Body of pancreas (tissue), 4 donors: ENCODE results near the gene TDP1. TPM values are rescaled to one million over a fixed set of nuclear protein-coding genes. Genes with fewer than 3 reads are reported as not detected.

Experiments
- ATAC-seq: fragments of 150-250 bp; one replicate; pipeline ENCODE4 v1.9.1; 2016
- DNase-seq, 4 donors: peaks; one replicate each; pipeline ENCODE4 v3.0.0-alpha.2; 2019
- H3K27ac ChIP-seq, 4 donors: fragments of 200-600 bp; sonication (generic); 1 replicate in 3 of 4; 2 replicates in 1 of 4; pipeline versions ENCODE4 v1.5.1 to v1.6.1; 2016 to 2019; ENCODE audit warnings: mild to moderate bottlenecking in 1 of 4, mixed read lengths in 1 of 4, moderate library complexity in 1 of 4
- H3K27me3 ChIP-seq, 2 donors: fragments of 200-600 bp; sonication (generic); one replicate each; pipeline ENCODE4 v1.6.0; 2016; ENCODE audit warnings: mild to moderate bottlenecking in 1 of 2
- H3K36me3 ChIP-seq, 2 donors: fragments of 200-600 bp; sonication (generic); replicated peaks in 1 of 2; 2 replicates each; pipeline ENCODE4 v1.5.1; 2016; ENCODE audit warnings: low read depth in 2 of 2; ENCODE audit not compliant: insufficient read depth in 1 of 2
- H3K4me1 ChIP-seq: fragments of 200-600 bp; sonication (generic); one replicate; pipeline ENCODE4 v1.6.0; 2016
- H3K4me3 ChIP-seq, 2 donors: fragments of 200-600 bp; sonication (generic); 1 replicate in 1 of 2; 2 replicates in 1 of 2; pipeline ENCODE4 v1.5.1; 2016 to 2019
- H3K9me3 ChIP-seq, 3 donors: fragments of 200-600 bp; sonication (generic); 1 replicate in 2 of 3; 2 replicates in 1 of 3; pipeline ENCODE4 v1.5.1; 2016
- POLR2A ChIP-seq, 3 donors: fragments of 450-650 bp; IDR thresholded peaks; one replicate each; pipeline ENCODE4 v1.6.1; 2016; ENCODE audit warnings: antibody characterized with exemption in 3 of 3, mild to moderate bottlenecking in 2 of 3
- WGBS, 2 donors: methylation state at CpG; one replicate each; pipeline ENCODE4 v1.1.5; 2017; 5-methylcytosine and 5-hydroxymethylcytosine counted together
- intact Hi-C: fragments of 100-400 bp; cut with DNase I; formaldehyde crosslinking; loops from one replicate; pipeline ENCODE4 v1.15.1; 2023
- total RNA-seq, 2 donors: library from RNA; depleted of rRNA; stranded (reverse); fragments of >200 nt; gene quantifications; one replicate each; pipeline ENCODE4 v1.1.0, GENCODE V29; 2016
- TF ChIP-seq, protein P1 (sequence below), 7 experiments: fragments of 450-650 bp in 4 of 7; fragments of 200-600 bp in 3 of 7; sonication (generic) in 3 of 7; IDR thresholded peaks; one replicate each; pipeline ENCODE4 v1.5.1; 2016 to 2019; ENCODE audit warnings: antibody characterized with exemption in 7 of 7

TDP1 gene
- total RNA-seq, 2 donors from 2014 or later = 7.5 to 10.5 TPM

DNA sequence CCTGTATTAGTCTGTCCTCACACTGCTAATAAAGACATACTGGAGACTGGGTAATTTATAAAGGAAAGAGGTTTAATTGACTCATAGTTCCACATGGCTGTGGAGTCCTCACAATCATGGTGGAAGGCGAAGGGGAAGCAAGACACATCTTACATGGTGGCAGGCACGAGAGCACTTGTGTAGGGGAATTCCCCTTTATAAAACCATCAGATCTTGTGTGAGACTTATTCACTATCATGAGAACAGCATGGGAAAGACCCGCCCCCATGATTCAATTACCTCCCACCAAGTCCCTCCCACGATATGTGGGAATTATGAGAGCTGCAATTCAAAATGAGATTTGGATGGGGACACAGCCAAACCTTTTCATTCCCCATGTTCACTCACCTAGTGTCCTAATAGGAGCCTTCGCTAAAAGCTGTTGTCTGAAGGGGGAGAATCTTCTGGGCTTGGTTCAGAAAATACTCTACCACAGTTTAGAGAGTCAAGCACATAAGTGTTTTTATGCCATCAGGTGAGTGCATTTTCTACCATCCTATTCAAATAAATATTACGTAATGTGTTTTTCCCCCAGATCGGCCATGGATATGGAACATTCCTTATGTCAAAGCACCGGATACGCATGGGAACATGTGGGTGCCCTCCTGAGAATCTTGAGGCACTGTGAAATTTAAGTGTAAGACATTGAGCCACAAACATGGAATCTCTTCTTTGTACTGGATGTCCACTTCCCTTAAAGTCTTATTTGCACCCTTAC, 86.9 kb downstream of the TDP1 start:
- WGBS, 2 donors = 85 to 90% methylated on average over 9 of the region's 9 CpGs
- ATAC-seq (no peak), DNase-seq (no peak)
- Histone ChIP-seq H3K9me3 (no peaks in the 10 kb centered on the region), H3K4me3 (no peak overlapping the region), H3K27me3 (no peaks in the 10 kb centered on the region), H3K27ac (no peak overlapping the region), H3K36me3 (peaks cover 0 to 2% of the 10 kb centered on the region in 2 donors), H3K4me1 (no peaks in the 10 kb centered on the region)
- TF ChIP-seq, protein P1, sequence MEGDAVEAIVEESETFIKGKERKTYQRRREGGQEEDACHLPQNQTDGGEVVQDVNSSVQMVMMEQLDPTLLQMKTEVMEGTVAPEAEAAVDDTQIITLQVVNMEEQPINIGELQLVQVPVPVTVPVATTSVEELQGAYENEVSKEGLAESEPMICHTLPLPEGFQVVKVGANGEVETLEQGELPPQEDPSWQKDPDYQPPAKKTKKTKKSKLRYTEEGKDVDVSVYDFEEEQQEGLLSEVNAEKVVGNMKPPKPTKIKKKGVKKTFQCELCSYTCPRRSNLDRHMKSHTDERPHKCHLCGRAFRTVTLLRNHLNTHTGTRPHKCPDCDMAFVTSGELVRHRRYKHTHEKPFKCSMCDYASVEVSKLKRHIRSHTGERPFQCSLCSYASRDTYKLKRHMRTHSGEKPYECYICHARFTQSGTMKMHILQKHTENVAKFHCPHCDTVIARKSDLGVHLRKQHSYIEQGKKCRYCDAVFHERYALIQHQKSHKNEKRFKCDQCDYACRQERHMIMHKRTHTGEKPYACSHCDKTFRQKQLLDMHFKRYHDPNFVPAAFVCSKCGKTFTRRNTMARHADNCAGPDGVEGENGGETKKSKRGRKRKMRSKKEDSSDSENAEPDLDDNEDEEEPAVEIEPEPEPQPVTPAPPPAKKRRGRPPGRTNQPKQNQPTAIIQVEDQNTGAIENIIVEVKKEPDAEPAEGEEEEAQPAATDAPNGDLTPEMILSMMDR (IDR thresholded peaks at IDR 0.05) = no peak
- no peak for TF ChIP-seq POLR2A (IDR thresholded peaks at IDR 0.05)
- intact Hi-C loops = no loop called here

DNA sequence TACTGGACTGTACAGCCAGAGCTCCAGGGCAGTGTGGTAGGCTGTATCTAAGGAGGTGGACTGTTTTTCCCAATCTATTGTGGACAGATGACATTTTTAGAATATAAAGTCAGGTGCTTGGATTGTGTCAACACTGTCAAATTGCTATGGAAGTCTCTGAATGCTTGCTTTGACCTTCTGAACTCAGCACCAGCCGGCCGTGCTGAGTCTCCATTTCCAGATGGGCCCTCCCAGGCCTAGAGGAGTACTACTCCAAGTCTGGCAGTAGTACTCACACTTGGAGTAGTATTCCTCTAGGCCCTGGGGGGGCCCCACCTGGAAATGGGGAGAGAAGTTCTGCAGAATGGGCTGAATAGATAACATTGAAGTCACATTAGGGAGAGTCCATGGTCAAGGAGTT, 89.9 kb downstream of the TDP1 start:
- WGBS, 2 donors = 58 to 79% methylated on average over 2 of the region's 2 CpGs
- Histone ChIP-seq H3K9me3 (no peaks in the 10 kb centered on the region), H3K27me3 (no peaks in the 10 kb centered on the region), H3K36me3 (peaks cover 0 to 2% of the 10 kb centered on the region in 2 donors), H3K27ac (no peak overlapping the region), H3K4me3 (no peak overlapping the region), H3K4me1 (no peaks in the 10 kb centered on the region)
- intact Hi-C loops = no loop called here
- ATAC-seq (no peak), DNase-seq (no peak)
- TF ChIP-seq POLR2A (IDR thresholded peaks at IDR 0.05) = no peak
- TF ChIP-seq, protein P1 (IDR thresholded peaks at IDR 0.05) = no peak

DNA sequence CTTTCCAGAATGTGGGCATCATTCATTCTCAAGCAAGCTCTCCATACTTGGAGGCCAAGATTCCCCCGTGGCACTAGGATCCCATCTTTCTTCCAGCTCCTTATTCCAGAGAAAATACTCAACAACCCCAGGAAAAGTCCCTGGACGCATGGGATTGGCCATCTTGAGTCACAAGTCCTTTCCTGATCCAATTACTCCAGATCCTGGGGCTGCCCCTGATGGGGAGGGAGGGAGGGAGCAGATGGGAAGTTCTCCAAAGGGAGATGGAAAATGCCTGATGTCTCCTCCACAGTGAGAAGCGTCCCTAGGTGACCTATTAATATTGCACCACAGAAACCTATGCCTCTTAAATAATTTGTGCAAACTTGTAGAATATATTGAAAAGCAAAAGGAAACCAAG, 93.7 kb downstream of the TDP1 start:
- 59 to 61% methylated on average over 3 of the region's 3 CpGs for whole genome bisulfite sequencing, 2 donors
- DNase-seq (no peak), ATAC-seq (no peak)
- no peak for TF ChIP-seq POLR2A (IDR thresholded peaks at IDR 0.05)
- TF ChIP-seq, protein P1 (IDR thresholded peaks at IDR 0.05) = no peak
- Histone ChIP-seq H3K27me3 (no peaks in the 10 kb centered on the region), H3K9me3 (no peaks in the 10 kb centered on the region), H3K36me3 (peaks cover 0 to 2% of the 10 kb centered on the region in 2 donors), H3K4me3 (no peak overlapping the region), H3K4me1 (no peaks in the 10 kb centered on the region), H3K27ac (no peak overlapping the region)
- intact Hi-C loops = no loop called here

DNA sequence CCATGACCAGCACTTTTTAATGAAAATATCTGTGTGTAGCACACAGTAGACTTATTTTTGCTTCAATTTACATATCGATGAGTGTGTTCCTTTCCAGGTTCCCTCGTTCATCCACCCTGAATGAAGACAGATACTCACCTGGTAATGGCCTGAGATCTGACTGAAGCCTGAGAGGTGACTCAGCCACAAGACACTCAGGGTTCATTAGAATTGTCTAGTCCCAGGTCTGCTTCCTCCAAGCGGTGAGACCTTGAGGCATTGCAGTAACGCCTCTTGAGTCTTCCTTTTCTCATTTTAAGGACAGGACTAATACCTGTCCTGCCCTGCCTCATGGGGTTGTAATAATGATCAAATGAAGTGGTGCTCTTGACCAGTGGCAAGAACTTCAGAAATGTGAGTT, 94.5 kb downstream of the TDP1 start:
- no peaks in the 10 kb centered on the region for H3K4me1 ChIP-seq
- 91 to 94% methylated on average over 4 of the region's 4 CpGs for WGBS, 2 donors
- TF ChIP-seq POLR2A (IDR thresholded peaks at IDR 0.05) = no peak
- TF ChIP-seq, protein P1 (IDR thresholded peaks at IDR 0.05) = no peak
- H3K27me3 ChIP-seq = no peaks in the 10 kb centered on the region
- no peaks in the 10 kb centered on the region for H3K9me3 ChIP-seq
- H3K27ac ChIP-seq = no peak overlapping the region
- no peak for DNase-seq
- intact Hi-C loops = no loop called here
- no peaks in the 10 kb centered on the region for H3K36me3 ChIP-seq
- H3K4me3 ChIP-seq = no peak overlapping the region
- ATAC-seq = no peak

DNA sequence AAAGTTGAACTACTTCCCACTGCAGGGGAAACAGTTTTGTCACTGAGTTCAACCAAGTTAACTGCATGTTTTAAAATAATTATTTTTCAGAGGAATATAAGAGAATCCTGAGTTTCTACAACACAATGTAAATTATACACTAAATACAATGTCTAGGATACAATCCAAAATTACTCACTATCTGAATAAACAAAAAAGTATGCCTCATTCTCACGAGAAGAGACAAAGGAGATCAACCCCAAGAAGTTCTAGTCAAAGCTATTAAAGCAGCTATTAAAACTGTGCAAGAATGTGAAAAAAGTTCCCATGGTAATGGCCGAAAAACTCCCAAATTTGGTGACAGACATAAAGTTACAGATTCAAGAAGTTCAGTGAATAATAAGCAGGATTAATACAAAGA, 97.3 kb downstream of the TDP1 start:
- no peaks in the 10 kb centered on the region for H3K9me3 ChIP-seq
- TF ChIP-seq POLR2A (IDR thresholded peaks at IDR 0.05) = no peak
- TF ChIP-seq, protein P1 (IDR thresholded peaks at IDR 0.05) = no peak
- 54 to 61% methylated on average over 2 of the region's 2 CpGs for WGBS, 2 donors
- ATAC-seq (no peak), DNase-seq (no peak)
- intact Hi-C loops = no loop called here
- no peaks in the 10 kb centered on the region for H3K4me1 ChIP-seq
- H3K36me3 ChIP-seq = no peaks in the 10 kb centered on the region
- H3K27me3 ChIP-seq = no peaks in the 10 kb centered on the region
- no peak overlapping the region for H3K4me3 ChIP-seq
- H3K27ac ChIP-seq = no peak overlapping the region
